Cortex of kidney (tissue), 1 donor: ENCODE measurements around the gene CCDC54.
"Not testable (repeated sequence)": the region's sequence is repeated elsewhere in the genome, so short reads cannot be mapped to it uniquely, and the experiment has no call there.

Experiments used
- DNase-seq: peaks from one replicate; lab custom pipeline; 2025; lab: John Stamatoyannopoulos, UW

Gene CCDC54

DNA sequence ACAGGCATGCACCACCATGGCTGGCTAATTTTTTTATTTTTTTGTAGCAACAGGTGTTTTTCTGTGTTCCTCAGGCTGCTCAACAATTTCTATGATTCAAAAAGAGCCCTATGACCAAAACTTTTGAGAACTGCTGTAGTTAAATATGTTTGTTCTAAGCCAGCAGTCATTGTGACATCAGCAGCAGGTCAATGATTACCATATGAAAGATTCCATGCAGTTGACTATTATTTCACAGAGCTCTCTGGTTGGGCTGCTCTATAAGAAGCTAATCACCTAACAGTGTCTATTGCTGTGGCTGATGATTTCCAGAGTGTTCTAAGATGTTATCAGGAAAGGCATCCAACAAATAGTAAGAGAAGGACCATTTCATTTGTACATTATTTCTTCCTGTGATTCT, at the start of gene CCDC54:
Gene CCDC54 (plus strand): TSS at position 289 of the 400 bp plus-strand sequence. CDS start 149 bp downstream, outside the sequence.
- DNase-seq, result no peak

DNA sequence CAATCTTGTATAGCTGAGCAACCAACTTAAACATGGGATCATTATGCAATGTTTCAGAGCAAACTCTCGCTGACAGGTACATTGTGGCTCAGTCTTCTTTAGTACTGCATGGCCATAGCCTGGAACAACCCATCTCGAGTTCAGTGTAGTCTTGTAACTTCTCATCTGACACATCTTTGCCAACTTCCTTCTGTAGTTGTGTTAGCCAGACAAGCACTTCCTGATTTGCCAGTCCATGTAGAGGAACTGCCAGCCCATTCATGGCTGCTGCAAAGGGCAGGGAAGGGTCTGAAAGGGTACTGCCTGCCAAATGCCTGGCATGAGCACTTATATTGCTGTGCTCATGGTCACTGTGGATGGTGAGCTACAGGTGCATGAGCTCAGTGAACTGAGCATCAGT, 49.2 kb upstream of the CCDC54 start:
- no peak for DNase-seq

DNA sequence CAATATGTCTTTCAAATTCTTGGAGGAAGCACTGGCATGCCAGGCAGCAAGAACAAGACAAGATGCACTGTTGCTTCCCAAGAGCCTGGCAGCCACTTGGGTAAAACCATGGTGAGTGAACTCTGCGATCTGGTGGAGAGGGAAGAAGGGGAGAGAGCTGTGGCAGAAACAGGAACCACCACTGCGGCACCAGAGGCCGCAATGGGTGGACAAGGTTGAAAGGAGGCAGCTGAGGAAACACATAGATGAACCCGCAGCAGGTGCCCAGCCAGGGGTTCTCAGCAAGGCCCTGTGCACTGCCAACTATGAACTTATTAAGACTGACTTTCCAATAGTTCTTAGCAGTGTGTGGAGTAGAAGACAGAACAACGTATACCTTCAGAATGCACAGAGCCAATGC, 48.2 kb upstream of the CCDC54 start:
- DNase-seq, result no peak

DNA sequence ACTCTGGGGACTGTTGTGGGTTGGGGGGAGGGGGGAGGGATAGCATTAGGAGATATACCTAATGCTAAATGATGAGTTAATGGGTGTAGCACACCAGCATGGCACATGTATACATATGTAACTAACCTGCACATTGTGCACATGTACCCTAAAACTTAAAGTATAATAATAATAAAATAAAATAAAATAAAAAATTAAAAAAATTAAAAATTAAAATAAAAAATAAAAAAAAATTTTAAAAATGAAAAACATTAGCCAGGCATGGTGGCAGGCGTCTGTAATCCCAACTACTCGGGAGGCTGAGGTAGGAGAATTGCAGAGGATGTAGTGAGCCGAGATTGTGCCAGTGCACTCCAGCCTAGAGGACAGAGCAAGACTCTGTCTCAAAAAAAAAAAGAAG, 37.5 kb upstream of the CCDC54 start:
- not testable (repeated sequence) for DNase-seq

DNA sequence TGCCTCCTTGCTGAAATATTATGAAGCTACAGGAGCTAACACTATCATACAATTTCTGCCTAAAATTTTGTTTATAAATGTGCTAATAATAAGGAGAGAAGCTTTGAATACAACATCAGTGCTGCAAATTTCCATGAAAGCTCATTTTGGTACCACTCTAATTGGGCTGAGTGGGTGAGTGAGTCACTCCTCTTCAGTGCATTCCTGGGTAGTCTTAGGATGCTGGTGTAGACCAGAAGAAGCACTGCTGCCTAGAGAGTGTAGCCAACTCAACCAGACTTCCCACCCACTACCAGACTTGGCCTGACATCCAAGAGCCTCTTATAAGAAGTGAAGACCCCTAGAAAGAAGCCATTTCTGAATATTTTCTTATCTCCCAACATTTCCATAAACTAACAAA, 32.5 kb upstream of the CCDC54 start:
- no peak for DNase-seq

DNA sequence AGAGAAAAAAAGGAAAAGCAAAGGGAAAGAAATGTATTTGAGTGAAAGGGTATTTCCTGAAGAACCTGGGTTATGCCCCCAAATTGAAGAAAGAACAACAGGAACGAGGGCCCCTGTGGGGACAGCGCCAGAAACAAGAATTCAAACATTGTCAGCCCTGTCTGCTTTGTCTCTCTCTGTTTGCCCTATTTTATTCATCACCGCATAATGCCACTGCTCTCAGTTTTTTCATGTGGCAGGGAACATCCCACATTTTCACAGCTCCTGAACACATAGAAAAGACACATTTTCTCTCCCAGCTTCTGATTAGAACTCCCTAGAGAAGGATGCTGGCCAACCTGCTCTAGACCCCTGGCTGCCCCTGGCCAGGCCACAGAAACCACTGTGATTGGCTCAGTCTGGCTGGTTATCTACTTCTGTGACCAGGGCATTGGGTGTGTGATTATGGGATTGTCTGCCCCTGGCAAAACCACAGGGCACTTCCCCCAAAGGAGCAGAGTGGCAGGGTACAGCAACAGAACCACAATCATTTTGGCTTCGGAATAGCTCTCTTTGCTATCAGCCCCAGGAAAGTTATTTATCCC, 31.3 kb upstream of the CCDC54 start:
- DNase-seq, result no peak

DNA sequence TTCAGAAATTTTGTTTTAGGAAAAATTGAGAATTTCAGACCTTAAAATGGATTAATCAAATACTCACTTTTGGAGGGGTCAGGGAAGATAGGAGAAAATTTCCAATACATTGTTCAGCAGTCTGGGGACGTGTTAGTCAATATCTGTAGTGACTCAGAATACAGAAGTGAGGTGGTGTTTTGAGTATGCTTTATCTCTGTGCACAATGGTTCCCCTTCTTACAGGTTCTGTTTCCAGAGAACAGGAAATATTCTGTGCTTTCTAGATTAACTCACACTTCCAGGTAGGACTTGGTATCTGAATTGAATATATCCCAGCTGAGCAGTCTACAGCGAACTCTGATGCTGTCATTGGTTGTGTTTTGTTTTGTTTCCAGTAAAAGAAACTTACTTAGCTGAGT, 30.7 kb upstream of the CCDC54 start:
- no peak for DNase-seq

DNA sequence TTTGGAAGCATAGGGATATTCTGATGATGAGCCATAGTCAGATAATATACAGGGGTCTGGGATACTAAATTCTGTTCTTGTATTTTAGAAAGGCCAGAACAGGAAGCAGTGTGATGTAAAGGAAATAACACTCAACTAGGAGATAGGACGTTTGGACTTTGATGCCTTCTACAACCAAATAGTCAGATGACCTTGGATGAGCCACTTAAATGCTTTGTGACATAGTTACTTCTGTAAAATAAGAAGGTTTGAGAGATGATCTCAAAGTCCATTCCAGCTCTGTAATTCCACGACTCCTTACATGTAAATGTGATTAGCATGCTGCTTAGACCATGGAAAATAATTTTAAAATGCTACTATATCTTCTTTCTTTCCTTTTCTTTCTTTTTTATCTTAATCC, 29.5 kb upstream of the CCDC54 start:
- no peak for DNase-seq

DNA sequence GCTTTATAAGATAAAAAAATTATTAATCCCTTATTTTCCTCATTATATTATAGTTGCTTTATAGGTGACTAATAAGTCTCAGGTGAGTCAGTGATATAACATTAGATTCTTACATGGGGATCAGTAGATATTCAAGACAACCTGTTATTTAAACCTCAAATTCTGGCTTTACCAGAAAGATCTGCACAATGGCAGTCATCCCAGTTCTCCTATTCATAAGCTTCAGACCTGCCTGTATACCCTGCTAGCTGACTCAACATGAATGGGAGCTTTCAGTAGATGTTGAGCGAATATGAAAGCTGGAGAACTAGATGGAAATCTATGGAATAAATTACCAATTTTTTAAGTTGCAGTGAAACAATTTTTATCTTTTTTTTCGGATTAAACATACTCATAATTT, 20.5 kb upstream of the CCDC54 start:
- no peak for DNase-seq

DNA sequence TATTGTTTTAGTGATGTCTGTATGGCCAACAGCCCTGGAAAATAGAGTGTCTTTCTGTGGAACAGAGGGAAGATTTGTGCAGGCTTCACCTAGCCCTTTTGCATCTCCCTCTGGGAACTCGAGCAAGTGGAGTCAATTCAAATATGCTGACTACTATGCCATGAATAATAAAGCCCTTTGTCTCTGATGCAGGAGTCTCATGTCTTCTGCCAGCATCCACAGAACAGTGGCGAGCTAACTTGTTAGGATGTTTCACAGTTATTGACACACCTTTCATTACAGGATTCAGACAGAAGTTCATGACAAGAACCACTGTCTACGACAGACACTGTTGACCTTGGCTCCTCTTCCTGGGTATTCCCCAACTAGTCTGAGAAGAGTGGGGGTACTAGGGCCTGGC, 15.6 kb upstream of the CCDC54 start:
- no peak for DNase-seq

DNA sequence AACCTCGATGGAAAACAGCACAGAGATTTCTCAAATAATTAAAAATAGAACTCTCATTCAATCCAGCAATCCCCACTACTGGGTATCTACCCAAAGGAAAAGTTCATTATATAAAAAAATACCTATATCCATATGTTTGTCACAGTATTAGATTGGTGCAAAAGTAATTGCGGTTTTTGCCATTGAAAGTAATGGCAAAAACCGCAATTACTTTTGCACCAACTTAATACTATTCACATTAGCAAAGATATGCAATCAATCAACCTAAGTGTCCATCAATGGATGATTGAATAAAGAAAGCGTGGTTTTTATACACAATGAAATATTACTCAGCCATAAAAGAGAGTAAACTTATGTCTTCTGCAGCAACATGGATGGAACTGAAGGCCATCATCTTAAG, 12.2 kb upstream of the CCDC54 start:
- no peak for DNase-seq

DNA sequence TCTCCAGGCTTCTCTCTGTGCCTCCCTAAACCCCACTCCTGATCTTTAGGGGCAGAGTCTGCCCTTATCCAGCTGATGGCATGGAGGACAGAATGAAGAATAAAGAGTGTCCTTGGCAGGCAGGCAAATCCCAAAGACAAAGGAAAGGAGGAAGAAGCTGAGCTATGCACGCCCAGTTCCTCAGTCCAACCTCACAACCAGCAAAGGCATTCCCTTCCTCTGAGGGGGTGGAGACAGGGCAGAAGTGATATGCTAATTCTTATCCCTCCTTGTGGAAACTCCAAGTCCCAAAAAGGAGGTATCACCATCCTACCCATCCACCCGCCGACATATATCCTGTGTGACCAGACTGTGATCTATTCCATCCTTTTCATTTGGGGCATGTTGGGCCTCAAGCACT, 10.5 kb upstream of the CCDC54 start:
- no peak for DNase-seq

DNA sequence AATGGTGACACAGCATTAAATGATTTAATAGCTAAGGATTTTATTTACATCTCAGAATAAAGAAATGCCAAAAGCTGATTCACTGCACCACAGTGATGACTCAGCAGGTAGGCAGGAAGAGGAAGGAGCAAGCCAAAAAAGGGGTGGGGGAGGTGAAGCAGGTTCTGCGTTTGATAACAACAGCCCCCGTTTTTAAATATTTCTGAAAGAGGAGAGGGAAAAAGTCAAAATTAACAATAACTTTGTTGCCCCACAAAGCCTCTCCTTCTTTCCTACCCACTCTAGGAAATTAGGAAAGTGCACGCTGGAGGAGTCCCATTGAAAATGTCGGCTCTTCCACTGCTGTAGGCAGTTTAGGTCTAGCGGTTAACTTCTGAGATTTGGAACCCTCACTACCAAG, 9.9 kb upstream of the CCDC54 start:
- DNase-seq, result no peak

DNA sequence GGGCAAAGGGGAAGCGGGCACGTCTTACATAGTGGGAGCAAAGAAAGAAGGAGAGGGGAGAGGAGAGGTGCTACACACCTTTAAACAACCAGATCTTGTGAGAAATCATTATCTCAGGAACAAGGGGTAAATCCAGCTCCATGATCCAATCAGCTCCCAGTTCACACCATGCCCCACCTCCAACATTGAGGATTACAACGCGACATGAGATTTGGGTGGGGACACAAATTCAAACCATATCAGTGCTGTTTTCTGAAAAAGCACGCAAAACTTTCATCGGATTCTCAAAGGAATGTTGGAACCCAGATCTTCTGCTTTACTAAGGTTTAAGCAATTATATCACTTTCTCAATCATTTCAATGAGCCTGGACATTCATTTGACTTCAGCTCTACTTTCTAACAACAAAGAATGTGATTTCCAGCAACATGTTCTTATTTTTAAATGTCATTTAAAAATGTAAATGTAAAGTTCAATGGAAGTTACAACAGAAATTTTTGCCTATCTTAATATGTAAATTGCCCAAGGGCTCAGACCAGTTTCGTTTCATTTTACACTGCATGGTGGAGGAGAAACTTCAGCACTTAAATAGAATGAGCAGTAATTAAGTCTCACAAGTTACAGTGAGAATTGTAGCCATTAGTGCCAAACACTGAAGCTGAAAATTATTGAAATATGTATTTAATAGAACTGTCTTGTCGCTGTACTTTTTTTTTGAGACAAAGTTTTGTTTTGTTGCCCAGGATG, 8.4 kb upstream of the CCDC54 start:
- no peak for DNase-seq

DNA sequence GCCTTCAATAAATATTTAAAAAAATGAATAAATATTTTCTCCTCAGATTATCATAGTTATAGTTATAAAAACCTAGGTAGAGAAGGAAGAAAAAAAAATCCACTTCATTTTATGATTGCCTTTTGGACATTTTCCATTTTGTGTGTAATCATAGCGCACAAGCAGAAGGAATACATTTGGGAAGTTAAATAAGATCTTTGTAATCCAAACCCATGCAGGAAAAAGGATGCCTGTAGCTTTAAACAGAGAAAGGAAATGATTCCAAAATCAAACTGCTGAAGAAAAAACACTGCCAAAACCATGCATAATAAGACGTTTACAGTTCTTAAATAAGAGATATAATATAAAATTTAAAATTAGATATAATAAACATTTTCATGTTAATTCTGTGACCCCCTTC, 7.4 kb upstream of the CCDC54 start:
- DNase-seq, result no peak

DNA sequence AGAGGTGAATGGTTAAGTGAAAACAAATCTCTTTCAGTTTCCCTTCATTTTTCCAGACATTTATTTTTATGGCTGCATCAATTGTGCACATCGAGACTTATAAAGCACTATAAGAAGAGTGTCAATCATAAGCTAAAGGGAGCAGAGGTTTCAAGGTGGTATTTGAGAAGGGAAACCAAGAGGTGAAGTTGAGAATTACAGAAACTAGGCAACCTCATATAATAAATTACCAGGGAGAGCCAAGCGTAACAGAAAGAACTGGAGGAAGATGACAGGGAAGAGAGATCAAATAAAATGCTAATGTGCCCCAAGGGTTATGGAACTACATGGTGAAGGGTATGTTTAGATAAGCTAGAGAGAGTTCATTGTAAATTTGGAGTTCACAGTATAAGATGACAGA, 6.3 kb upstream of the CCDC54 start:
- DNase-seq, result no peak

DNA sequence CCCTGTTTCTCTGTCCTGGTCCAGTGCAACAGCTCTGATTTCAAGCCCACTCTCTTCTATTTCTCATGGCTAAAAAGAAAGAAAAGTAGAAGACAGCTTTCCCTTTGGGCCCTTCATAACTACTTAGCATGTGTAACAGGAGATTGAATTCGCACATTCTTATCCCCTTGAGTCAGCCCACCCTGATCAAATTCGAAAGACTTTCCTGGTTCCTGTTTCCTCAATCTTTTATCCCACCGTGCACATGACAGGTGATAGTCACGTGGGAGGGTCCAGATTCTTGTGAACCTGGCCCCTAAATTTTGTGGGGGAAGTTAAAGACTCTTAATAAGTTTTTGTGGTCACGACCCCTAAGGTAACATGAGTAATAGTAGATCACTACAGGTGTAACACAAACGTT, 4.7 kb upstream of the CCDC54 start:
- DNase-seq, result no peak

DNA sequence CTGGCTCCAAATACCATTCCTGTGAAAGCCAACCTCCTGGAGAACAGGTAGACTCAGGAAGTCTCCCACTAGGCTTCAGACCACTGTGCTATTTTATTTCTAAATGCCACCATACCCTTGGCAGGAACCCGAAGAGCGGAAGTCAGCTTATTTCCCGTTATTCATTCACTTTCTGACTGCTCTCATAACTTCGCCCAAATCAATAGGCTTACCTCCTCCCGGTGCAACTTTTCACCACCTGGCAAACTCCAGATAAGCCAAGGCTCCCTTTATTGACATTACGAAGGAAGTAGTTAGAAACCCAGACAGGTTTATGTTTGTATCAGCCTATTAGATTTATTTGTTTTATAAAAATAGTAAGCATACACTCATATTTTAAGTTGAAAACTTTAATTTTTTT, 3.3 kb upstream of the CCDC54 start:
- no peak for DNase-seq

DNA sequence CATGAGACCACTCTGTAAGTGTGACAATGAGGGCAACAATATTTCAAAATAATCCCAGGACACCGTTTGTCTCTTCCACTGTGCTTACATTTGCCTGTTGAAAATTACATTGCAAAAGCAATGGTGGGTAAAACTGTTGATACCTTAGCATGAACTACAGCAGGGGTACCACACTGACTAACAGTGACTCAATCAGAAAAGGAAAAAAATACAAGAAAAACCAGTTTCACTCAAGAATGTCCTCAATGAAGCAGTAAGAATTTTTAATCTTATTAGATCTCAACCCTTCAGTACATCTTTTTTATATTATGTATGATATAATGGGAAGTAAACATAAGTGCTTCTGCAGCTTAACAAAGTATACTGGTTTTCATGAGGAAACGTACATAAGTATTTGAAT, 1.6 kb upstream of the CCDC54 start:
- no peak for DNase-seq

DNA sequence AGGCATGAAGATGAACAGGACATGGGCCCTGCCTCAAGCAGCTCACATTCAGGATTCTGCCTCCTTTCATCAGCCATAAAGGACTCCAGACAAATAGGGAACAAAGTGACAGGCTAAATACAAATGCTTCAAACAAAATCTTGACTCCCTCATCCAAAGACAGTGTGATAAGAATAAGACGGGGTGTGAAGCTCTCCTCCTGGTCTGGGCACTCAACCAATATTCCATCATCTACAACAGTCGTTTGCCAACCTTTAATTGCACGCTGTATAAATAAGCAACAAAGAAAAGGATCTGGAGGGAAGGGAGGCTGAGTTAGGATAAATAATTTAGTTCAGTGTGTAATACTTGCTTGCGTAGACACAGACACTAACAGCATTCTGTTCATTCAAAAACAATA, 5.4 kb downstream of the CCDC54 start:
- no peak for DNase-seq

DNA sequence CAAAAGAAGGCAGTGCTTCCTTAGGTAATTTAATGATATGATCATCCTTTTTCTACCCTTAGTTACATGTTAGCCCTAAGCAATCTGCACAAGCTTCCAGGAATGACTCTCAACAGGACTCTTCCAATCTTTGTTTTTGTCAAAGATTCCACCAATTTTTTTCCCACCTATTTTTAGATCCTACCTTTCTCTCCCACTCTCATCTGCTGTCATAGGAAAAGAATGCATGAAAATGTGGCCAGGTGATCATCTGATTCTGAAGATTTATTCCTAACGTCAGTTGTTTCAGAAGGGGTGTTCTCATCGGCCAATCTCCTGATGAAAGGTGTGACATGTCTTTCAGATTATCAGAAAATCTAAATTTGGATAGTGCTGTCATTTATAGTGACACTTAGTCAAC, 7.2 kb downstream of the CCDC54 start:
- DNase-seq, result no peak

DNA sequence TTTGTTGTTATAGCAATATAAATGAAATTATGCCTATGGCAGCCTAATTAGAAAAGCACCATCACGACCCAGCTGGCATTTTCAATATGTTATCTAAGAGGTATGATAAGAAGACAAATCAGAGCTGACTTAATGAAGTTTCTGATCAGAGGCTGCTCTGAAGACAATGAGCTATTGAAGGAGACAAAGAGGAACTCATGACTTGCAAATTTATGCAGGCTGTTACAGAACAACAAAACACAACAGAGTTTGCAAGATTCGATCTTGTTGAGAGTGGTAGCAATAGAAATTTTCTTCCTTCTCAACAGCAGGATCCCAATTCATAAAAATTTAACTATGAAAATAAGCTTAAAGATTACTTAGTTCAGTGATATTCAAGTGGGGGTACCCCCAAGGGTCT, 7.7 kb downstream of the CCDC54 start:
- DNase-seq, result no peak

DNA sequence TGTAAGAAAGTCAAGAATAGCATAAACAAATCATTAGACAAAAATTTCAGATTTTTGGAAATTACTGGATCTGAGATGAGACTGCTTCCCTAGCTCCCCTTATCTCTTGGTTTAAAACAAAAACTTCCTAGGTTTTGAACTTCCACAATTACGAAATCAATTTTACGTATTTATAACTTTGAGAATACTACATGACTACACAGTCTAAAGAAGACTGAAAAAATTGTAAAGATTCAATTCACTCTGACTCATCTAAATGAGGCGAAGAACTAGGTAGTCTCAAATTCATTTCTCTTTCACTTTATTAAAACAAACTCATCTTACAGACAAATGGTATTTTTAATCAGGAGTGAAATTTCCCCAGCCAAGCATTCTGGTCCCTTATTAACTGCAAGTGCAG, 10.3 kb downstream of the CCDC54 start:
- DNase-seq, result no peak

DNA sequence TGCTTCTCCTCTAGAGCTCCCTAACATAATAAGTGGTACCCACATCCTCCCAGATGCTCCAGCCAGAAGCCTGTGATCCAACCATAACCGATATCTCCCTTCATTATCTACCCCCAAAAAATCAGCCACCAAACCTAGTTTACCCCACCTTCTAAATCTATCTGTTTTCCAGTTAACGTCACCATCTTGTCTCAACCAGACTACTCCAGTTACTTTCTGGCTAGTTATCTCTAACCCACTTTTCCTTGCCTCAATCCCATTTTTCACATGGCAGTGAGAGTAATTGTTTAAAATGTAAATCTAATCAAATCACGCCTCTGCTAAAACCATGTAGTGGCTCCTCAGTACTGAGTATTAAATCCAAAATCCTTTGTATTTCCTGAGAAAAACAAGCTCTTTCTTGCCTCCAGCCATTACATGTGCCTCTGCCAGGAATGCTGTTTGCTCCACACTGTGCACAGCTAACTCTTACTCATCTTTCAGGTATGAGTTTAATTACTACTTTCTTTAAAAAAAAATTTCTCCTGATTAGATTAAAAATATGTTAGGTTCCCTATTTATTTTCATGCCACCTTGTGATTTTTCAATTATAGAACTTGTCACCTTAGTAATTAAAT, 15.4 kb downstream of the CCDC54 start:
- no peak for DNase-seq
